GM23338 (cell line): ENCODE measurements around the gene VGLL4.

Source experiments
- CREB1 ChIP-seq: fragments of 250-450 bp; sonication (Bioruptor Pico); IDR thresholded peaks from 2 replicates; pipeline ENCODE4 v1.5.0; 2020; ENCODE audit warnings: low read depth, mild to moderate bottlenecking, moderate library complexity
- ETS1 ChIP-seq: IDR thresholded peaks from 2 replicates; pipeline ENCODE4 v1.6.1; 2016; ENCODE audit warnings: antibody characterized with exemption
- EZH2 ChIP-seq: fragments of 200-600 bp; sonication (generic); IDR thresholded peaks from one replicate; pipeline ENCODE4 v1.8.0; 2017; ENCODE audit warnings: antibody characterized with exemption, mild to moderate bottlenecking, low read depth; ENCODE audit not compliant: unreplicated experiment
- EZH2phosphoT487 ChIP-seq: fragments of 200-600 bp; sonication (generic); IDR thresholded peaks from one replicate; pipeline ENCODE4 v1.8.1; 2018; ENCODE audit warnings: antibody characterized with exemption; ENCODE audit not compliant: unreplicated experiment
- JUNB ChIP-seq: IDR thresholded peaks from one replicate; pipeline ENCODE4 v1.6.1; 2016; ENCODE audit warnings: antibody characterized with exemption; ENCODE audit not compliant: unreplicated experiment
- NANOG ChIP-seq: IDR thresholded peaks from 2 replicates; pipeline ENCODE4 v1.6.1; 2016; ENCODE audit warnings: antibody characterized with exemption, borderline replicate concordance
- POLR2AphosphoS5 ChIP-seq: IDR thresholded peaks from 2 replicates; pipeline ENCODE4 v1.6.1; 2016; ENCODE audit warnings: antibody characterized with exemption, low read depth
- STAT1 ChIP-seq: IDR thresholded peaks from one replicate; pipeline ENCODE4 v1.6.1; 2016; ENCODE audit warnings: antibody characterized with exemption; ENCODE audit not compliant: unreplicated experiment
- ZNF114 ChIP-seq: fragments of 250-450 bp; sonication (Bioruptor Pico); IDR thresholded peaks from 2 replicates; pipeline ENCODE4 v1.5.0; 2020; ENCODE audit warnings: mild to moderate bottlenecking, moderate library complexity
- ZNF331 ChIP-seq: fragments of 250-450 bp; sonication (Bioruptor Pico); IDR thresholded peaks from 2 replicates; pipeline ENCODE4 v1.5.0; 2020; ENCODE audit warnings: low read depth, mild to moderate bottlenecking, moderate library complexity
- TF ChIP-seq, protein P1 (sequence below), 2 experiments: fragments of 200-600 bp in 1 of 2; sonication (generic) in 1 of 2; conservative IDR thresholded peaks; 2 replicates each; pipeline versions ENCODE4 v1.5.1 to v1.6.1; 2016 to 2017; ENCODE audit warnings: antibody characterized with exemption in 2 of 2, low read depth in 2 of 2, mild to moderate bottlenecking in 2 of 2, moderate library complexity in 1 of 2
- TF ChIP-seq, protein P2 (sequence below): IDR thresholded peaks from one replicate; pipeline ENCODE4 v1.6.1; 2018; ENCODE audit warnings: antibody characterized with exemption; ENCODE audit not compliant: unreplicated experiment
- TF ChIP-seq, protein P3 (sequence below): fragments of 250-450 bp; sonication (Bioruptor Pico); IDR thresholded peaks from 2 replicates; pipeline ENCODE4 v1.5.0; 2020; ENCODE audit warnings: mild to moderate bottlenecking, moderate library complexity

GRCh38 chr3:11665331-11665730 lies 21.6 kb upstream of the VGLL4 start:
- TF ChIP-seq, protein P1, sequence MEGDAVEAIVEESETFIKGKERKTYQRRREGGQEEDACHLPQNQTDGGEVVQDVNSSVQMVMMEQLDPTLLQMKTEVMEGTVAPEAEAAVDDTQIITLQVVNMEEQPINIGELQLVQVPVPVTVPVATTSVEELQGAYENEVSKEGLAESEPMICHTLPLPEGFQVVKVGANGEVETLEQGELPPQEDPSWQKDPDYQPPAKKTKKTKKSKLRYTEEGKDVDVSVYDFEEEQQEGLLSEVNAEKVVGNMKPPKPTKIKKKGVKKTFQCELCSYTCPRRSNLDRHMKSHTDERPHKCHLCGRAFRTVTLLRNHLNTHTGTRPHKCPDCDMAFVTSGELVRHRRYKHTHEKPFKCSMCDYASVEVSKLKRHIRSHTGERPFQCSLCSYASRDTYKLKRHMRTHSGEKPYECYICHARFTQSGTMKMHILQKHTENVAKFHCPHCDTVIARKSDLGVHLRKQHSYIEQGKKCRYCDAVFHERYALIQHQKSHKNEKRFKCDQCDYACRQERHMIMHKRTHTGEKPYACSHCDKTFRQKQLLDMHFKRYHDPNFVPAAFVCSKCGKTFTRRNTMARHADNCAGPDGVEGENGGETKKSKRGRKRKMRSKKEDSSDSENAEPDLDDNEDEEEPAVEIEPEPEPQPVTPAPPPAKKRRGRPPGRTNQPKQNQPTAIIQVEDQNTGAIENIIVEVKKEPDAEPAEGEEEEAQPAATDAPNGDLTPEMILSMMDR (conservative IDR thresholded peaks at IDR 0.05; ENCODE audit: low read depth in 2 of 2) = no peak
- TF ChIP-seq JUNB (no peak), ZNF114 (CRISPR knock-in tag) (no peak), CREB1 (CRISPR knock-in tag) (no peak), EZH2 (no peak), EZH2phosphoT487 (no peak), POLR2AphosphoS5 (no peak), ZNF331 (CRISPR knock-in tag) (no peak), NANOG (no peak), STAT1 (no peak), ETS1 (no peak)
- TF ChIP-seq, protein P2, sequence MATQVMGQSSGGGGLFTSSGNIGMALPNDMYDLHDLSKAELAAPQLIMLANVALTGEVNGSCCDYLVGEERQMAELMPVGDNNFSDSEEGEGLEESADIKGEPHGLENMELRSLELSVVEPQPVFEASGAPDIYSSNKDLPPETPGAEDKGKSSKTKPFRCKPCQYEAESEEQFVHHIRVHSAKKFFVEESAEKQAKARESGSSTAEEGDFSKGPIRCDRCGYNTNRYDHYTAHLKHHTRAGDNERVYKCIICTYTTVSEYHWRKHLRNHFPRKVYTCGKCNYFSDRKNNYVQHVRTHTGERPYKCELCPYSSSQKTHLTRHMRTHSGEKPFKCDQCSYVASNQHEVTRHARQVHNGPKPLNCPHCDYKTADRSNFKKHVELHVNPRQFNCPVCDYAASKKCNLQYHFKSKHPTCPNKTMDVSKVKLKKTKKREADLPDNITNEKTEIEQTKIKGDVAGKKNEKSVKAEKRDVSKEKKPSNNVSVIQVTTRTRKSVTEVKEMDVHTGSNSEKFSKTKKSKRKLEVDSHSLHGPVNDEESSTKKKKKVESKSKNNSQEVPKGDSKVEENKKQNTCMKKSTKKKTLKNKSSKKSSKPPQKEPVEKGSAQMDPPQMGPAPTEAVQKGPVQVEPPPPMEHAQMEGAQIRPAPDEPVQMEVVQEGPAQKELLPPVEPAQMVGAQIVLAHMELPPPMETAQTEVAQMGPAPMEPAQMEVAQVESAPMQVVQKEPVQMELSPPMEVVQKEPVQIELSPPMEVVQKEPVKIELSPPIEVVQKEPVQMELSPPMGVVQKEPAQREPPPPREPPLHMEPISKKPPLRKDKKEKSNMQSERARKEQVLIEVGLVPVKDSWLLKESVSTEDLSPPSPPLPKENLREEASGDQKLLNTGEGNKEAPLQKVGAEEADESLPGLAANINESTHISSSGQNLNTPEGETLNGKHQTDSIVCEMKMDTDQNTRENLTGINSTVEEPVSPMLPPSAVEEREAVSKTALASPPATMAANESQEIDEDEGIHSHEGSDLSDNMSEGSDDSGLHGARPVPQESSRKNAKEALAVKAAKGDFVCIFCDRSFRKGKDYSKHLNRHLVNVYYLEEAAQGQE = no peak
- TF ChIP-seq, protein P3, sequence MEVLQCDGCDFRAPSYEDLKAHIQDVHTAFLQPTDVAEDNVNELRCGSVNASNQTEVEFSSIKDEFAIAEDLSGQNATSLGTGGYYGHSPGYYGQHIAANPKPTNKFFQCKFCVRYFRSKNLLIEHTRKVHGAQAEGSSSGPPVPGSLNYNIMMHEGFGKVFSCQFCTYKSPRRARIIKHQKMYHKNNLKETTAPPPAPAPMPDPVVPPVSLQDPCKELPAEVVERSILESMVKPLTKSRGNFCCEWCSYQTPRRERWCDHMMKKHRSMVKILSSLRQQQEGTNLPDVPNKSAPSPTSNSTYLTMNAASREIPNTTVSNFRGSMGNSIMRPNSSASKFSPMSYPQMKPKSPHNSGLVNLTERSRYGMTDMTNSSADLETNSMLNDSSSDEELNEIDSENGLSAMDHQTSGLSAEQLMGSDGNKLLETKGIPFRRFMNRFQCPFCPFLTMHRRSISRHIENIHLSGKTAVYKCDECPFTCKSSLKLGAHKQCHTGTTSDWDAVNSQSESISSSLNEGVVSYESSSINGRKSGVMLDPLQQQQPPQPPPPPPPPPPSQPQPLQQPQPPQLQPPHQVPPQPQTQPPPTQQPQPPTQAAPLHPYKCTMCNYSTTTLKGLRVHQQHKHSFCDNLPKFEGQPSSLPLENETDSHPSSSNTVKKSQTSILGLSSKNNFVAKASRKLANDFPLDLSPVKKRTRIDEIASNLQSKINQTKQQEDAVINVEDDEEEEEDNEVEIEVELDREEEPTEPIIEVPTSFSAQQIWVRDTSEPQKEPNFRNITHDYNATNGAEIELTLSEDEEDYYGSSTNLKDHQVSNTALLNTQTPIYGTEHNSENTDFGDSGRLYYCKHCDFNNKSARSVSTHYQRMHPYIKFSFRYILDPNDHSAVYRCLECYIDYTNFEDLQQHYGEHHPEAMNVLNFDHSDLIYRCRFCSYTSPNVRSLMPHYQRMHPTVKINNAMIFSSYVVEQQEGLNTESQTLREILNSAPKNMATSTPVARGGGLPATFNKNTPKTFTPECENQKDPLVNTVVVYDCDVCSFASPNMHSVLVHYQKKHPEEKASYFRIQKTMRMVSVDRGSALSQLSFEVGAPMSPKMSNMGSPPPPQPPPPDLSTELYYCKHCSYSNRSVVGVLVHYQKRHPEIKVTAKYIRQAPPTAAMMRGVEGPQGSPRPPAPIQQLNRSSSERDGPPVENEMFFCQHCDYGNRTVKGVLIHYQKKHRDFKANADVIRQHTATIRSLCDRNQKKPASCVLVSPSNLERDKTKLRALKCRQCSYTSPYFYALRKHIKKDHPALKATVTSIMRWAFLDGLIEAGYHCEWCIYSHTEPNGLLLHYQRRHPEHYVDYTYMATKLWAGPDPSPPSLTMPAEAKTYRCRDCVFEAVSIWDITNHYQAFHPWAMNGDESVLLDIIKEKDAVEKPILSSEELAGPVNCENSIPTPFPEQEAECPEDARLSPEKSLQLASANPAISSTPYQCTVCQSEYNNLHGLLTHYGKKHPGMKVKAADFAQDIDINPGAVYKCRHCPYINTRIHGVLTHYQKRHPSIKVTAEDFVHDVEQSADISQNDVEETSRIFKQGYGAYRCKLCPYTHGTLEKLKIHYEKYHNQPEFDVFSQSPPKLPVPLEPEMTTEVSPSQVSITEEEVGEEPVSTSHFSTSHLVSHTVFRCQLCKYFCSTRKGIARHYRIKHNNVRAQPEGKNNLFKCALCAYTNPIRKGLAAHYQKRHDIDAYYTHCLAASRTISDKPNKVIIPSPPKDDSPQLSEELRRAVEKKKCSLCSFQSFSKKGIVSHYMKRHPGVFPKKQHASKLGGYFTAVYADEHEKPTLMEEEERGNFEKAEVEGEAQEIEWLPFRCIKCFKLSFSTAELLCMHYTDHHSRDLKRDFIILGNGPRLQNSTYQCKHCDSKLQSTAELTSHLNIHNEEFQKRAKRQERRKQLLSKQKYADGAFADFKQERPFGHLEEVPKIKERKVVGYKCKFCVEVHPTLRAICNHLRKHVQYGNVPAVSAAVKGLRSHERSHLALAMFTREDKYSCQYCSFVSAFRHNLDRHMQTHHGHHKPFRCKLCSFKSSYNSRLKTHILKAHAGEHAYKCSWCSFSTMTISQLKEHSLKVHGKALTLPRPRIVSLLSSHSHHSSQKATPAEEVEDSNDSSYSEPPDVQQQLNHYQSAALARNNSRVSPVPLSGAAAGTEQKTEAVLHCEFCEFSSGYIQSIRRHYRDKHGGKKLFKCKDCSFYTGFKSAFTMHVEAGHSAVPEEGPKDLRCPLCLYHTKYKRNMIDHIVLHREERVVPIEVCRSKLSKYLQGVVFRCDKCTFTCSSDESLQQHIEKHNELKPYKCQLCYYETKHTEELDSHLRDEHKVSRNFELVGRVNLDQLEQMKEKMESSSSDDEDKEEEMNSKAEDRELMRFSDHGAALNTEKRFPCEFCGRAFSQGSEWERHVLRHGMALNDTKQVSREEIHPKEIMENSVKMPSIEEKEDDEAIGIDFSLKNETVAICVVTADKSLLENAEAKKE (CRISPR knock-in tag) = no peak
